Measurements from ENCODE around the gene YOD1. TPM values are rescaled to one million over a fixed set of nuclear protein-coding genes. Genes with fewer than 3 reads are reported as not detected.

The YOD1 gene
- total RNA-seq, 4 donors from 2014 or later, result 11.6 to 17.7 (median 13.5) TPM

- no peak overlapping the region for H3K4me3 ChIP-seq (replicated peaks in 1 of 3)
- no peak for DNase-seq
- no peaks in the 10 kb centered on the region for H3K9me3 ChIP-seq
- H3K4me1 ChIP-seq, result peaks cover 60 to 63% of the 10 kb centered on the region in 2 donors
- H3K27ac ChIP-seq, result peak overlapping the region; percentile 94 to 99 (median 96)
- TF ChIP-seq, protein P1, sequence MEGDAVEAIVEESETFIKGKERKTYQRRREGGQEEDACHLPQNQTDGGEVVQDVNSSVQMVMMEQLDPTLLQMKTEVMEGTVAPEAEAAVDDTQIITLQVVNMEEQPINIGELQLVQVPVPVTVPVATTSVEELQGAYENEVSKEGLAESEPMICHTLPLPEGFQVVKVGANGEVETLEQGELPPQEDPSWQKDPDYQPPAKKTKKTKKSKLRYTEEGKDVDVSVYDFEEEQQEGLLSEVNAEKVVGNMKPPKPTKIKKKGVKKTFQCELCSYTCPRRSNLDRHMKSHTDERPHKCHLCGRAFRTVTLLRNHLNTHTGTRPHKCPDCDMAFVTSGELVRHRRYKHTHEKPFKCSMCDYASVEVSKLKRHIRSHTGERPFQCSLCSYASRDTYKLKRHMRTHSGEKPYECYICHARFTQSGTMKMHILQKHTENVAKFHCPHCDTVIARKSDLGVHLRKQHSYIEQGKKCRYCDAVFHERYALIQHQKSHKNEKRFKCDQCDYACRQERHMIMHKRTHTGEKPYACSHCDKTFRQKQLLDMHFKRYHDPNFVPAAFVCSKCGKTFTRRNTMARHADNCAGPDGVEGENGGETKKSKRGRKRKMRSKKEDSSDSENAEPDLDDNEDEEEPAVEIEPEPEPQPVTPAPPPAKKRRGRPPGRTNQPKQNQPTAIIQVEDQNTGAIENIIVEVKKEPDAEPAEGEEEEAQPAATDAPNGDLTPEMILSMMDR (IDR thresholded peaks at IDR 0.05), result no peak
- TF ChIP-seq POLR2A (IDR thresholded peaks at IDR 0.05), result no peak
- H3K36me3 ChIP-seq, result no peaks in the 10 kb centered on the region
- intact Hi-C loops (cut with DNase I), result no loop called here
- H3K27me3 ChIP-seq, result no peaks in the 10 kb centered on the region
- 65 to 72% methylated on average over 4 of the region's 4 CpGs for WGBS, 2 donors
Observed at GRCh38 chr1:207026104-207026534, 24.9 kb downstream of the YOD1 start.

DNA sequence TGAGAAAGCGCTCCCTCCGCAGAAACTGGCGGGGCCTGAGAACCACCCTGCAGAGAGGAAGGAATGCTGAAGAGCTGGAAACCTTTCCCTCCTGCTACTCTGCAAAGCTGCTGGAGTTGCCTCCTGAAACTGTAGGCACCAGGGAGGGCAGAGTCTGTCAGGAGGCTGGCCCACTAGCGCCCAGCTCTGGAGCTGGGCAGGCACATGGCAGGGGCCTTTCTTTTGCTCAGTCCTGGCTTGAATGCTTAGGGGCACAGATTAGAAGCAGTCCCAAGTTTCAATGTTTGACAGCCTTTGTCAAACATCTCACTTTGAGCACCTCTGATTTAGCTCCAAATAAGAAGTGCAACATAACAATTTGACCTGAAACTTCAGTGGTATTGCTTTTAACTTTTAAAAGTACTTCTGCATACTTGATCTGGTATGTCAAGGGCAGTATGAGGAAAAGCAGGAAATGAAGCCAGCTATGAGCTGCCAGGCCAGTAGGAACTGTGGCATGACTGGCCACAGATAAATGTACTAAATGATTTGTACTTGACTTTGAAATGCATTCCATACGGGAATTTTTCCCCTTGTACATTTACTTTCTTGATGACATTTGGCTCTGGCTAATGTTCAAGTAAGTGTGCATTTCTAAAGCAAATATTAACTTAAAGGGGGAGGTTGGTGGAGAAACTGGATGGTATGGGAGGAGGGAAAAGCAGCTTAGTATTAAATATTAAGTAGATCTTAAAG lies 25.7 kb downstream of the YOD1 start:
- Histone ChIP-seq H3K27ac (peak overlapping the region; percentile 94 to 99 (median 96)), H3K27me3 (no peaks in the 10 kb centered on the region), H3K36me3 (no peaks in the 10 kb centered on the region), H3K4me1 (peaks cover 57 to 63% of the 10 kb centered on the region in 2 donors), H3K9me3 (no peaks in the 10 kb centered on the region), H3K4me3 (replicated peaks in 1 of 3) (no peak overlapping the region)
- DNase-seq, result peak; percentile 73 to 75
- 24 to 29% methylated on average over 5 of the region's 5 CpGs for WGBS, 2 donors
- TF ChIP-seq, protein P1 (IDR thresholded peaks at IDR 0.05), result no peak
- TF ChIP-seq POLR2A (IDR thresholded peaks at IDR 0.05), result peak in 1 of 2 donors; percentile 58
- intact Hi-C loops (cut with DNase I), result no loop called here

DNA sequence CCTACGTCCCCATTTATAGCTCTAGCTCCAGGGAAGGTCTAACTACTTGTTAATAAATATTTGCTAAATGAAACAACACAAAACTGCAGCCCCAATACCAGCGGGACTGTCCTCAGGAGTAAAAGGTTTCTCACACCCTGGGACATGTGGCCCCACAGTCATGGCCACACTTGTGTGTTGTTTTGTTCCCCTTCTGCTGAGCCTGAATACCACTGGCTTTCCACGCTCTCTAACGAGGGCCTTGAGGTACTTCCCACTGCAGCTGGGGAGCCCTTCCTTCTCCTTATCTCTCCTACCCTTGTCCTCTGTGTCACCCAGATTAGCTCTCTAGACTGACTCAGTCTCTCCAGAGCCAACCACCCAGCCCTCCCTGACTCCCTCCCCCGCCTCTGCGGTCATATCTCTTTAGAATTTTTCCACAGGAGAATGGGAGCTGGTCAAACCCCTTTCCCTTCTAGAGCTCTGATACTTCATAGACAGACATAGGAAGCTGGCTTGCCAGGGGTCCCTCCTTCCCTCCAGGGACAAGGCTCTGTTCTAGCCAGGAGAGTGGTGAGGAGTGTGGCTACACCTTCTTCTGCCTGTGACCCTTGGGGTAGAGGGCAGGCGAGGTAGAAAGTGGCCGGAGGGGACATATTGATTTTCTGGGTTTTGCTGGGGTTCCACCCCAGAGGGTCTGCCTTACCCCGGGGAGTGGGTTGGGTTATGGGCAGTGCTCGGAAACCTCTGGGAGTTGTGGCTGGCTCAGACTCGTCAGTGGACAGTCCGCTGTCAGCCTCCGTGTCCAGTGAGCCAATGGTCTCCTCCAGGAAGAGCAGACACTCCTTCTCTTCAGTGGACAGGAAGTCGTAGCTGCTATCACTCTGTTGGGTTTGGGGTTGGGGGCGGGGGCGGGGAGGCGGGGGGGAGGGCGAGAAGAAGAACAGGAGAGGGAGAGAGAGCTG lies 26.5 kb downstream of the YOD1 start:
- Histone ChIP-seq H3K27ac (peak overlapping the region; percentile 94 to 99 (median 96)), H3K9me3 (no peaks in the 10 kb centered on the region), H3K4me3 (replicated peaks in 1 of 3) (no peak overlapping the region), H3K4me1 (peaks cover 57 to 63% of the 10 kb centered on the region in 2 donors), H3K27me3 (no peaks in the 10 kb centered on the region), H3K36me3 (no peaks in the 10 kb centered on the region)
- no peak for DNase-seq
- TF ChIP-seq, protein P1 (IDR thresholded peaks at IDR 0.05), result no peak
- TF ChIP-seq POLR2A (IDR thresholded peaks at IDR 0.05), result no peak
- 66% methylated on average over 15 to 16 of the region's 18 CpGs for WGBS, 2 donors
- intact Hi-C loops (cut with DNase I), result no loop called here

DNA sequence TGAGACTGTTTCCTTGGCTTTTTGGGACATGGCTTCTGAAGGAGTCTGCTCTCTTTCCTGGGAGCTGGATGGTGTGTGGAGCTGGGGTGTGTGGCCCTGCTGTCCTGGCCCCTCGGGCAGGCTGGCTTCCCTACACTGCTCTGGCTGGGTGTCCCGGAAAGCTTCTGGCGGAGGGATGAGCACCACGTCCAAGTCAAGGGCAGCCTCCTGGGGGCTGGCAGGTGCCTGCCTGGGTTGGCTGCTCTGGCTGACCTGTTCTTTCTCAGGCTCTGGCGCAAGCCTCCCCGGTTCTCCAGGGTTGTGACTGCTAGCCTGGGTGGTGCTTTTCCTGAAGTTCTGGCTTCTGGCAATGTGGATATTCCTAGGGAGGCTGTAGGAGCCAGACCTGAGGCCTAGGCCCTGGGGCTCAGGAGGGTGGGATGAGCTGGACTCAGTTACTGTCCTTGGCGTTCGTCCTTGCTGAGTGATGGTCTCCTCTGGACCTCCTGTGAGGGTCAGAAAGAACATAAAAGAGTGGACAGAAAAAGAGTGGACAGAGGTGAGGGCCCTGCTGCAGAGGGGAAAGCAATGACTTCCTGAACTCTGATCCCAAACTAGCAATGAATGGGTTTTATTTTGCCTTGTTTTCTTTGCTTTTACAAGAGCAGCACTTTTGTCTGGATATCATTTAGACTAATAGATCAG lies 27.9 kb downstream of the YOD1 start:
- H3K27ac ChIP-seq, result peak overlapping the region; percentile 94 to 99 (median 96)
- H3K36me3 ChIP-seq, result no peaks in the 10 kb centered on the region
- intact Hi-C loops (cut with DNase I), result no loop called here
- TF ChIP-seq, protein P1 (IDR thresholded peaks at IDR 0.05), result no peak
- TF ChIP-seq POLR2A (IDR thresholded peaks at IDR 0.05), result no peak
- H3K9me3 ChIP-seq, result no peaks in the 10 kb centered on the region
- no peak for DNase-seq
- H3K27me3 ChIP-seq, result no peaks in the 10 kb centered on the region
- WGBS, 2 donors, result 85 to 87% methylated on average over 3 to 8 of the region's 8 CpGs
- no peak overlapping the region for H3K4me3 ChIP-seq (replicated peaks in 1 of 3)
- peaks cover 57 to 63% of the 10 kb centered on the region in 2 donors for H3K4me1 ChIP-seq

All from thyroid gland (tissue), 4 donors.